ENCODE data around the gene CPN1. TPM values are rescaled to one million over a fixed set of nuclear protein-coding genes. Genes with fewer than 3 reads are reported as not detected.
"Not testable (repeated sequence)": the region's sequence is repeated elsewhere in the genome, so short reads cannot be mapped to it uniquely, and the experiment has no call there.

Gene CPN1
- total and polyA plus RNA-seq, 2 experiments from 2014 or later, result 2.8 to 4.6 TPM

DNA sequence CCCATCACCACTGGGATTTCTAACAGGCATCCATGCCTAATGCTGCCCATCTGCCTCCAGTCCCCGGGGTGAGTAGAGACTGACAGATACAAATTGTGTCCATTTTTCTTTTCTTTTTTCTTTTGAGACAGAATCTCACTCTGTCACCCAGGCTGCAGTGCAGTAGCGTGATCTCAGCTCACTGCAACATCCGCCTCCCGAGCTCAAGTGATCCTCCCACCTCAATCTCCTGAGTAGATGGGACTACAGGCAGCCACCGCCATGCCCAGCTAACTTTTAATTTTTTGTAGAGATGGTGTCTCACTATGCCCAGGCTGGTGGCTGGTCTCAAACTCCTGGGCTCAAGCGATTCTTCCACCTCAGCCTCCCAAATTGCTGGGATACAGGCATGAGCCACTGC is 7.6 kb upstream of the CPN1 start:
- 88% methylated on average over 6 of the region's 6 CpGs for WGBS (ENCODE audit: low lambda C conversion rate, missing lambda C conversion rate)

DNA sequence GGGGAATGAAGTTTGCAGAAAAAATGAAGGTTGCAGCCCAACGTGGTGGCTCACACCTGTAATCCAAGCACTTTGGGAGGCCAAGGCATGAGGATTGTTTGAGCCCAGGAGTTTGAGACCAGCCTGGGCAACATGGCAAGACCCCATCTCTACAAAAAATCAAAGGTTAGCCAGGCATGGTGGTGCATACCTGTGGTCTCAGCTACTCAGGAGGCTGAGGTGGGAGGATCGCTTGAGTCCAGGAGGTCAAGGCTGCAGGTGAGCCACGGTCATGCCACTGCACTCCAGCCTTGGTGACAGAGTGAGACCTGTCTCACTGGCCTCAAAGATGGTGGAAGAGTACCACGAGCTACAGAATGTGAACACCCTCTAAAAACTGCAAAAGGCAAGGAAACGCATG is 5.0 kb upstream of the CPN1 start:
- H3K36me3 ChIP-seq (replicated peaks; ENCODE audit: insufficient read depth, low read depth); H3K9me2 ChIP-seq (replicated peaks; ENCODE audit: insufficient read depth); H3K27ac ChIP-seq; H3K9me3 ChIP-seq (ENCODE audit: low read depth); H3K4me2 ChIP-seq; H2AFZ ChIP-seq; H3K27me3 ChIP-seq; H3K4me3 ChIP-seq; H3K79me2 ChIP-seq; H3K4me1 ChIP-seq (ENCODE audit: insufficient read depth); DNase-seq (ENCODE audit: low spot score); H4K20me1 ChIP-seq (ENCODE audit: insufficient read depth, poor library complexity, severe bottlenecking): not testable (repeated sequence)
- WGBS (ENCODE audit: low lambda C conversion rate, missing lambda C conversion rate), result 84% methylated on average over 5 of the region's 5 CpGs

More for the DNA sequence above, 7.6 kb upstream of the CPN1 start:
- no peak for DNase-seq (ENCODE audit: low spot score)
- no peaks in the 10 kb centered on the region for H3K4me1 ChIP-seq (ENCODE audit: insufficient read depth)
- H3K4me3 ChIP-seq, result no peak overlapping the region
- H3K4me2 ChIP-seq, result no peak overlapping the region
- H3K27me3 ChIP-seq, result no peaks in the 10 kb centered on the region
- no peaks in the 10 kb centered on the region for H3K9me2 ChIP-seq (replicated peaks; ENCODE audit: insufficient read depth)
- no peak overlapping the region for H3K27ac ChIP-seq
- TF ChIP-seq EZH2 (IDR thresholded peaks at IDR 0.05; ENCODE audit: borderline replicate concordance) (no peak), EZH2phosphoT487 (IDR thresholded peaks at IDR 0.05; ENCODE audit: low read depth, severe bottlenecking, unreplicated experiment) (no peak)
- TF ChIP-seq, protein P1, sequence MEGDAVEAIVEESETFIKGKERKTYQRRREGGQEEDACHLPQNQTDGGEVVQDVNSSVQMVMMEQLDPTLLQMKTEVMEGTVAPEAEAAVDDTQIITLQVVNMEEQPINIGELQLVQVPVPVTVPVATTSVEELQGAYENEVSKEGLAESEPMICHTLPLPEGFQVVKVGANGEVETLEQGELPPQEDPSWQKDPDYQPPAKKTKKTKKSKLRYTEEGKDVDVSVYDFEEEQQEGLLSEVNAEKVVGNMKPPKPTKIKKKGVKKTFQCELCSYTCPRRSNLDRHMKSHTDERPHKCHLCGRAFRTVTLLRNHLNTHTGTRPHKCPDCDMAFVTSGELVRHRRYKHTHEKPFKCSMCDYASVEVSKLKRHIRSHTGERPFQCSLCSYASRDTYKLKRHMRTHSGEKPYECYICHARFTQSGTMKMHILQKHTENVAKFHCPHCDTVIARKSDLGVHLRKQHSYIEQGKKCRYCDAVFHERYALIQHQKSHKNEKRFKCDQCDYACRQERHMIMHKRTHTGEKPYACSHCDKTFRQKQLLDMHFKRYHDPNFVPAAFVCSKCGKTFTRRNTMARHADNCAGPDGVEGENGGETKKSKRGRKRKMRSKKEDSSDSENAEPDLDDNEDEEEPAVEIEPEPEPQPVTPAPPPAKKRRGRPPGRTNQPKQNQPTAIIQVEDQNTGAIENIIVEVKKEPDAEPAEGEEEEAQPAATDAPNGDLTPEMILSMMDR (IDR thresholded peaks at IDR 0.05; ENCODE audit: poor library complexity), result no peak
- no peaks in the 10 kb centered on the region for H3K9me3 ChIP-seq (ENCODE audit: low read depth)
- H3K79me2 ChIP-seq, result no peaks in the 10 kb centered on the region
- H3K36me3 ChIP-seq (replicated peaks; ENCODE audit: insufficient read depth, low read depth), result no peaks in the 10 kb centered on the region
- H4K20me1 ChIP-seq (ENCODE audit: insufficient read depth, poor library complexity, severe bottlenecking), result no peaks in the 10 kb centered on the region
- no peak overlapping the region for H2AFZ ChIP-seq

DNA sequence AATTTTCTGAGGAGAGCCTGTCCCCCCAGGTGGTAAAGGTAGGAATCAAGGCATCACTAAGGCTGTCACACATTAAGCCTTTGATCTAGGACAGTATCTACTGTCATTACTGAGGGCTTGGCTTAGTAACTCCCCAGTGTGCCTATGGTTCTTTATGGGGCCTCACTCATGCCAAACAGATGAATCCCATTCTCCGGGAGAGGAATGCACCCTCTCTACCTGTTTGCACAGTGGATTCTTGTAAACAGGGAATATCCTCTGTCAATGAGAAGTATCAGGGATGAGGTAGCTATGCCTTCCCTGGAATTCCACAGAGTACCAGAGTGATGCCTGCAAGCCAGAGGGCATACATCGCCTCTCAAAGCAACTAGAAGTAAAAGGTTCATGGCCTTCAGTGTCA is 3.9 kb upstream of the CPN1 start:
- no peaks in the 10 kb centered on the region for H3K9me2 ChIP-seq (replicated peaks; ENCODE audit: insufficient read depth)
- no peak overlapping the region for H3K4me2 ChIP-seq
- no peak for DNase-seq (ENCODE audit: low spot score)
- TF ChIP-seq, protein P1 (IDR thresholded peaks at IDR 0.05; ENCODE audit: poor library complexity), result no peak
- TF ChIP-seq EZH2phosphoT487 (IDR thresholded peaks at IDR 0.05; ENCODE audit: low read depth, severe bottlenecking, unreplicated experiment) (no peak), EZH2 (IDR thresholded peaks at IDR 0.05; ENCODE audit: borderline replicate concordance) (no peak)
- H3K9me3 ChIP-seq (ENCODE audit: low read depth), result no peaks in the 10 kb centered on the region
- no peaks in the 10 kb centered on the region for H3K27me3 ChIP-seq
- 66% methylated on average over 2 of the region's 2 CpGs for WGBS (ENCODE audit: low lambda C conversion rate, missing lambda C conversion rate)
- no peaks in the 10 kb centered on the region for H3K4me1 ChIP-seq (ENCODE audit: insufficient read depth)
- no peak overlapping the region for H3K27ac ChIP-seq
- no peaks in the 10 kb centered on the region for H3K79me2 ChIP-seq
- H3K4me3 ChIP-seq, result no peak overlapping the region
- H3K36me3 ChIP-seq (replicated peaks; ENCODE audit: insufficient read depth, low read depth), result no peaks in the 10 kb centered on the region
- H2AFZ ChIP-seq, result no peak overlapping the region
- no peaks in the 10 kb centered on the region for H4K20me1 ChIP-seq (ENCODE audit: insufficient read depth, poor library complexity, severe bottlenecking)

- H2AFZ ChIP-seq, result no peak overlapping the region
- H3K9me2 ChIP-seq (replicated peaks; ENCODE audit: insufficient read depth), result no peaks in the 10 kb centered on the region
- H4K20me1 ChIP-seq (ENCODE audit: insufficient read depth, poor library complexity, severe bottlenecking), result no peaks in the 10 kb centered on the region
- H3K27me3 ChIP-seq, result no peaks in the 10 kb centered on the region
- TF ChIP-seq, protein P1 (IDR thresholded peaks at IDR 0.05; ENCODE audit: poor library complexity), result no peak
- TF ChIP-seq EZH2 (IDR thresholded peaks at IDR 0.05; ENCODE audit: borderline replicate concordance) (no peak), EZH2phosphoT487 (IDR thresholded peaks at IDR 0.05; ENCODE audit: low read depth, severe bottlenecking, unreplicated experiment) (no peak)
- H3K4me3 ChIP-seq, result no peak overlapping the region
- WGBS (ENCODE audit: low lambda C conversion rate, missing lambda C conversion rate), result 94% methylated on average over 1 of the region's 1 CpG
- no peak for DNase-seq (ENCODE audit: low spot score)
- no peaks in the 10 kb centered on the region for H3K9me3 ChIP-seq (ENCODE audit: low read depth)
- no peak overlapping the region for H3K4me2 ChIP-seq
- no peaks in the 10 kb centered on the region for H3K4me1 ChIP-seq (ENCODE audit: insufficient read depth)
- H3K36me3 ChIP-seq (replicated peaks; ENCODE audit: insufficient read depth, low read depth), result no peaks in the 10 kb centered on the region
- no peak overlapping the region for H3K27ac ChIP-seq
- no peaks in the 10 kb centered on the region for H3K79me2 ChIP-seq
These were observed 2.0 kb upstream of the CPN1 start for GRCh38 chr10:100083623-100084022.

DNA sequence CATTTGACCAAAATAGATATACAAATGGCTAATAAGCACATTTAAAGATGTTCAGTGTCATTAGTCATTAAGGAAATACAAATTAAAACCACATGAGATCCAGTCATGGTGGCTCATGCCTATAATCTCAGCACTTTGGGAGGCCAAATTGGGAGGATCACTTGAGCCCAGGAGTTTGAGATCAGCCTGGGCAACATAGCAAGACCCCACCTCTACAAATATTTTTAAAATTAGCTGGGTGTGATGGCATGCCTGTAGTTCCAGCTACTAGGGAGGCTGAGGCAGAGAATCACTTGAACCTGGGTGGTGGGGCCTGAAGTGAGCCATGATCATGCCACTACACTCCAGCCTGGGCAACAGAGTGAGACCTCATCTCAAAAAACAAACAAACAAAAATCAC is 607 bp upstream of the CPN1 start:
- H3K27ac ChIP-seq; H3K9me2 ChIP-seq (replicated peaks; ENCODE audit: insufficient read depth); H3K4me3 ChIP-seq; DNase-seq (ENCODE audit: low spot score); H4K20me1 ChIP-seq (ENCODE audit: insufficient read depth, poor library complexity, severe bottlenecking); H2AFZ ChIP-seq; H3K79me2 ChIP-seq; H3K36me3 ChIP-seq (replicated peaks; ENCODE audit: insufficient read depth, low read depth); H3K4me2 ChIP-seq; H3K4me1 ChIP-seq (ENCODE audit: insufficient read depth); H3K9me3 ChIP-seq (ENCODE audit: low read depth); H3K27me3 ChIP-seq: not testable (repeated sequence)
